Liver (tissue), 10 donors: ENCODE results near the gene SCD5. TPM values are rescaled to one million over a fixed set of nuclear protein-coding genes. Genes with fewer than 3 reads are reported as not detected.

Source experiments
- DNase-seq: peaks from one replicate; pipeline ENCODE4 v3.0.0-alpha.2; 2017; ENCODE audit warnings: low spot score
- H3K27ac ChIP-seq, 2 donors: one replicate each; pipeline ENCODE4 v1.7.0; 2013; ENCODE audit warnings: inconsistent platforms in 2 of 2, low read length in 2 of 2, control low read depth in 1 of 2, low read depth in 1 of 2, mild to moderate bottlenecking in 1 of 2
- H3K27me3 ChIP-seq, 4 donors: one replicate each; pipeline versions ENCODE4 v1.6.1 to v1.7.0; 2013; ENCODE audit warnings: low read length in 3 of 4, inconsistent platforms in 1 of 4, mild to moderate bottlenecking in 1 of 4, moderate library complexity in 1 of 4; ENCODE audit not compliant: control insufficient read depth in 4 of 4, insufficient read depth in 4 of 4
- H3K36me3 ChIP-seq, 4 donors: one replicate each; pipeline versions ENCODE4 v1.6.1 to v1.7.0; 2013; ENCODE audit warnings: low read length in 3 of 4, mild to moderate bottlenecking in 3 of 4, low read depth in 1 of 4, moderate library complexity in 1 of 4; ENCODE audit not compliant: control insufficient read depth in 4 of 4, insufficient read depth in 3 of 4
- H3K4me1 ChIP-seq, 4 donors: one replicate each; pipeline versions ENCODE4 v1.6.1 to v1.7.0; 2013; ENCODE audit warnings: low read length in 3 of 4, mild to moderate bottlenecking in 3 of 4, moderate library complexity in 1 of 4; ENCODE audit not compliant: control insufficient read depth in 4 of 4, insufficient read depth in 4 of 4
- H3K4me3 ChIP-seq, 3 donors: one replicate each; pipeline versions ENCODE4 v1.6.1 to v1.7.0; 2013; ENCODE audit warnings: low read length in 3 of 3, control low read depth in 1 of 3, low read depth in 1 of 3, mild to moderate bottlenecking in 1 of 3
- H3K9ac ChIP-seq, 2 donors: one replicate each; pipeline ENCODE4 v1.7.0; 2013; ENCODE audit warnings: low read length in 2 of 2, mild to moderate bottlenecking in 2 of 2, moderate library complexity in 2 of 2, control low read depth in 1 of 2, low read depth in 1 of 2
- H3K9me3 ChIP-seq, 4 donors: one replicate each; pipeline versions ENCODE4 v1.6.1 to v1.7.0; 2013; ENCODE audit warnings: low read length in 3 of 4; ENCODE audit not compliant: control insufficient read depth in 4 of 4
- CTCF ChIP-seq: fragments of 150-350 bp; IDR thresholded peaks from 2 replicates; pipeline ENCODE4 v1.5.1; 2017; ENCODE audit warnings: improper control_type of control experiment, low read depth, low read length; ENCODE audit not compliant: missing input control
- HNF4A ChIP-seq, 2 donors: conservative IDR thresholded peaks; 2 replicates each; pipeline ENCODE4 v1.6.1; 2016; ENCODE audit warnings: antibody characterized with exemption in 2 of 2, mild to moderate bottlenecking in 2 of 2
- WGBS: extraction: QIAGEN DNeasy Blood & Tissue Kit; methylation state at CpG from one replicate; pipeline ENCODE4 v1.1.7; 2013; 5-methylcytosine and 5-hydroxymethylcytosine counted together
- polyA plus RNA-seq, 2 donors: library from polyadenylated mRNA; stranded (reverse) in 1 of 2; unstranded in 1 of 2; fragments of 200-250 nt in 1 of 2; fragments of >200 nt in 1 of 2; fragmentation: Nextera tagmentation in 1 of 2; extraction: Ambion mirVana in 1 of 2; gene quantifications; one replicate each; pipeline versions ENCODE4 v1.2.1 to v1.2.3, GENCODE V29; 2013 to 2015
- small RNA-seq: library from RNA; depleted of rRNA; stranded (forward); fragments of <200 nt; gene quantifications from one replicate; pipeline ENCODE3, GENCODE V24; 2014
- total RNA-seq, 2 donors: library from RNA; depleted of rRNA; stranded (reverse); fragments of >200 nt; gene quantifications; one replicate each; pipeline ENCODE4 v1.2.3, GENCODE V29; 2014
- donor health status: healthy.
- donor health status: healthy.
- donor health status: healthy.
- donor health status: healthy.
- donor health status: healthy.

SCD5 gene
- total and polyA plus RNA-seq, 4 donors = 0.14 to 1.9 (median 0.57) TPM

- DNase-seq = no peak
- TF ChIP-seq CTCF (no peak), HNF4A (conservative IDR thresholded peaks at IDR 0.05) (peak; percentile 33 to 37)
- peaks cover 0 to 12% (median 8%) of the 10 kb centered on the region in 4 donors for H3K4me1 ChIP-seq
- no peaks in the 10 kb centered on the region for H3K27me3 ChIP-seq
- H3K9me3 ChIP-seq = no peaks in the 10 kb centered on the region
- H3K36me3 ChIP-seq = no peaks in the 10 kb centered on the region
- WGBS = 80% methylated on average over 5 of the region's 5 CpGs
- H3K27ac ChIP-seq = no peak overlapping the region
- no peak overlapping the region for H3K4me3 ChIP-seq
- no peak overlapping the region for H3K9ac ChIP-seq
Observed at GRCh38 chr4:82579932-82580331, 218.7 kb downstream of the SCD5 start.

Small RNAs within 50 kb of the gene (small RNA-seq; reads per million reads assigned to genes)
- gene MIR575 = not detected

Other genes starting within 250 kb of the SCD5 start
- gene TMEM150C, start 236.8 kb downstream of the SCD5 start, total RNA-seq = 1 to 10 TPM; 4.8 to 8.7 TPM
- 1 to 10 TPM; 4.9 to 5.6 TPM for gene TMEM150C, start 236.8 kb downstream of the SCD5 start, polyA plus RNA-seq
- gene SEC31A, start 92.4 kb upstream of the SCD5 start, total RNA-seq = 100 to 1,000 TPM in 1 of 2 donors, 10 to 100 TPM in 1; 79.9 to 204 TPM
- 10 to 100 TPM; 87.9 to 89.9 TPM for gene SEC31A, start 92.4 kb upstream of the SCD5 start, polyA plus RNA-seq
- gene THAP9, start 101.9 kb upstream of the SCD5 start, total RNA-seq = 1 to 10 TPM; 5.3 to 5.9 TPM
- 1 to 10 TPM; 1.1 to 1.6 TPM for gene THAP9, start 101.9 kb upstream of the SCD5 start, polyA plus RNA-seq
- gene LIN54, start 212.0 kb upstream of the SCD5 start, total RNA-seq = 10 to 100 TPM in 1 of 2 donors, 1 to 10 TPM in 1; 7.8 to 17.1 TPM
- 1 to 10 TPM; 2.0 to 2.7 TPM for gene LIN54, start 212.0 kb upstream of the SCD5 start, polyA plus RNA-seq
- 10 to 100 TPM; 18.7 to 46.3 TPM for gene COPS4, start 236.4 kb upstream of the SCD5 start, total RNA-seq
- gene COPS4, start 236.4 kb upstream of the SCD5 start, polyA plus RNA-seq = 10 to 100 TPM; 15.3 to 16.1 TPM